Mesothelial cell of epicardium (in vitro differentiated cells): ENCODE results near the gene SH2D2A. TPM values are rescaled to one million over a fixed set of nuclear protein-coding genes. Genes with fewer than 3 reads are reported as not detected.

ENCODE experiments used
- DNase-seq, 2 experiments: peaks; one replicate each; pipeline ENCODE4 v3.0.0; 2021; ENCODE audit warnings: low spot score in 2 of 2; ENCODE audit not compliant: unreplicated experiment in 2 of 2
- H3K27ac Mint-ChIP-seq: 2 replicates; pipeline ENCODE4 v1.8.0; 2021; ENCODE audit warnings: mixed read lengths
- H3K27me3 Mint-ChIP-seq: 2 replicates; pipeline ENCODE4 v1.8.0; 2021; ENCODE audit warnings: low read depth, mixed read lengths
- H3K36me3 Mint-ChIP-seq: 2 replicates; pipeline ENCODE4 v1.8.0; 2021; ENCODE audit warnings: mixed read lengths
- H3K4me1 Mint-ChIP-seq: 2 replicates; pipeline ENCODE4 v1.8.0; 2021; ENCODE audit warnings: mixed read lengths
- H3K4me3 Mint-ChIP-seq: 2 replicates; pipeline ENCODE4 v1.8.0; 2021; ENCODE audit warnings: mild to moderate bottlenecking, moderate library complexity, mixed read lengths
- H3K9me3 Mint-ChIP-seq: 2 replicates; pipeline ENCODE4 v1.8.0; 2021; ENCODE audit warnings: mixed read lengths
- CTCF ChIP-seq: fragments of 200-600 bp; sonication (generic); IDR thresholded peaks from one replicate; pipeline ENCODE4 v1.5.0; 2021; ENCODE audit warnings: antibody characterized with exemption; ENCODE audit not compliant: unreplicated experiment
- total RNA-seq: library from RNA; stranded (reverse); gene quantifications from 3 replicates; pipeline ENCODE4 v1.2.1, GENCODE V29; 2021

Gene SH2D2A
- total RNA-seq, 1 donor from 2014 or later, result 0.89 TPM

- DNase-seq, result no peak
- H3K27me3 Mint-ChIP-seq, result peaks cover 90% of the 10 kb centered on the region
- H3K4me3 Mint-ChIP-seq, result no peak overlapping the region
- H3K27ac Mint-ChIP-seq, result no peak overlapping the region
- H3K9me3 Mint-ChIP-seq, result no peaks in the 10 kb centered on the region
- no peaks in the 10 kb centered on the region for H3K36me3 Mint-ChIP-seq
- H3K4me1 Mint-ChIP-seq, result peaks cover 15% of the 10 kb centered on the region
- TF ChIP-seq CTCF, result no peak
Observed at GRCh38 chr1:156847591-156848460, 31.2 kb upstream of the SH2D2A start.

GRCh38 chr1:156846643-156847042, 30.0 kb upstream of the SH2D2A start:
- Mint-ChIP-seq H3K27me3 (peaks cover 94% of the 10 kb centered on the region), H3K4me3 (no peak overlapping the region), H3K36me3 (no peaks in the 10 kb centered on the region)

GRCh38 chr1:156845953-156846545, 29.4 kb upstream of the SH2D2A start:
- no peak for TF ChIP-seq CTCF
- Mint-ChIP-seq H3K4me1 (peaks cover 15% of the 10 kb centered on the region), H3K27me3 (peaks cover 94% of the 10 kb centered on the region), H3K9me3 (no peaks in the 10 kb centered on the region), H3K4me3 (no peak overlapping the region), H3K27ac (no peak overlapping the region), H3K36me3 (no peaks in the 10 kb centered on the region)
- no peak for DNase-seq

More at GRCh38 chr1:156846643-156847042, 30.0 kb upstream of the SH2D2A start:
- DNase-seq, result no peak
- peaks cover 15% of the 10 kb centered on the region for H3K4me1 Mint-ChIP-seq
- no peaks in the 10 kb centered on the region for H3K9me3 Mint-ChIP-seq
- no peak for TF ChIP-seq CTCF
- H3K27ac Mint-ChIP-seq, result no peak overlapping the region

GRCh38 chr1:156845055-156845952, 28.7 kb upstream of the SH2D2A start:
- Mint-ChIP-seq H3K4me3 (peak overlapping the region; percentile 53), H3K27me3 (peaks cover 98% of the 10 kb centered on the region), H3K36me3 (no peaks in the 10 kb centered on the region), H3K27ac (no peak overlapping the region), H3K4me1 (peaks cover 15% of the 10 kb centered on the region), H3K9me3 (no peaks in the 10 kb centered on the region)
- DNase-seq, result no peak
- TF ChIP-seq CTCF, result no peak

GRCh38 chr1:156844638-156845037, 28.0 kb upstream of the SH2D2A start:
- peak overlapping the region; percentile 13 for H3K4me3 Mint-ChIP-seq
- TF ChIP-seq CTCF, result no peak
- H3K9me3 Mint-ChIP-seq, result no peaks in the 10 kb centered on the region
- H3K27ac Mint-ChIP-seq, result no peak overlapping the region
- DNase-seq, result no peak
- H3K4me1 Mint-ChIP-seq, result peaks cover 15% of the 10 kb centered on the region
- H3K36me3 Mint-ChIP-seq, result no peaks in the 10 kb centered on the region
- peaks cover 94% of the 10 kb centered on the region for H3K27me3 Mint-ChIP-seq
